COLO668 (cell line): ENCODE results near the gene PMFBP1.
"Not testable (repeated sequence)": the region's sequence is repeated elsewhere in the genome, so short reads cannot be mapped to it uniquely, and the experiment has no call there.

Experiments
- DNase-seq: peaks from one replicate; lab custom pipeline; 2025; ENCODE audit not compliant: unreplicated experiment; lab: John Stamatoyannopoulos, UW

Gene PMFBP1

GRCh38 chr16:72109300-72109699, 62.7 kb downstream of the PMFBP1 start:
- DNase-seq: no peak

GRCh38 chr16:72108353-72109102, 63.4 kb downstream of the PMFBP1 start:
- no peak for DNase-seq

- DNase-seq: no peak
Measured at GRCh38 chr16:72107371-72107770, 64.6 kb downstream of the PMFBP1 start.

- no peak for DNase-seq
Measured at GRCh38 chr16:72105978-72106377, 66.0 kb downstream of the PMFBP1 start.

DNA sequence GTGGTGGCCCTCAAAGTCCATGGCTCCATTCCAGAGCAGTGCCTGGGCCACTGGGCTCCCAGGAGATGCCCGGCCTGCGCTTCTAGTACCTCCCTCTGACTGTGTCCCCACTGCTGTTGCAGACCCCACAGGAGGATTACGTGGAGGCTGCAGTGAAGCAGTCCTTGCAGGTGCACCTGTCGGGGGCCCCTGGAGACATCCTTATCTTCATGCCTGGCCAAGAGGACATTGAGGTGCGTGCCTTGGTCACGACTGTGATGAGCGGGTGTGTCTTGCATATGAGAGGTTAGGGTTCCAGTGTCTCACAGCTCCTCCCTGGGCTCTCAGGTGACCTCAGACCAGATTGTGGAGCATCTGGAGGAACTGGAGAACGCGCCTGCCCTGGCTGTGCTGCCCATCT, 67.0 kb downstream of the PMFBP1 start:
- DNase-seq: no peak

- no peak for DNase-seq
Measured at GRCh38 chr16:72101195-72101594, 70.8 kb downstream of the PMFBP1 start.

- peak; percentile 50 for DNase-seq
Measured at GRCh38 chr16:72099377-72099818, 72.6 kb downstream of the PMFBP1 start.

DNA sequence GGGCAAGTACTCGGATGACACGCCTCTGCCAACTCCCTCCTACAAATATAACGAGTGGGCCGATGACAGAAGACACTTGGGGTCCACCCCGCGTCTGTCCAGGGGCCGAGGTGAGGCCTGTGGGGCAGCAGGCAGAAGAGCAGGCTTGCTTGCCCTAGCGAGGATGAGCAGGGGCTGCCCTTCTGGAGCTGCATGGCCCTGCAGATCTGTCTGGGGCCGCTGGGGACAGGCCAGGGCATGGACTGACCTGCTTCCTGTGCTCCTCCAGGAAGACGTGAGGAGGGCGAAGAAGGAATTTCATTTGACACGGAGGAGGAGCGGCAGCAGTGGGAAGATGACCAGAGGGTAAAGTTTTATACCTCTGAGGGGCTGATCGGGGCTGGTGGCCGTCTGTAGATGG, 73.0 kb downstream of the PMFBP1 start:
- no peak for DNase-seq

DNA sequence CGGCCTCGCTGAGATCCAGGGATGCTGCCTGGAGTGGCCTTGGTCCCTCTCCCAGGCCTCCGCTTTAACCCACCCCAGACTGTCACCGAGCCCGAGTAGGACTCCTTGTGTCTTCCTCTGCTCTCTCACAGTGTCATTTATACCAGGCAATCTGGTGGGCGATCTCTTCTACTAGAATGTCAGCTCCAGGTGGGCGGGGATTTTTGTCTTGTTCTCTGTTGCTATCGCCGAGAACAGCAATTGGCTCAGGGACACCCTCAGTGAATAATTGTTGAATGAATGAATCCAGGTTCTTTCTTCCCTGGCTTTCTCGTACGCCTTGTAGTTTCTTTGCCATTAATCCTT, 77.7 kb downstream of the PMFBP1 start:
- DNase-seq: no peak

DNA sequence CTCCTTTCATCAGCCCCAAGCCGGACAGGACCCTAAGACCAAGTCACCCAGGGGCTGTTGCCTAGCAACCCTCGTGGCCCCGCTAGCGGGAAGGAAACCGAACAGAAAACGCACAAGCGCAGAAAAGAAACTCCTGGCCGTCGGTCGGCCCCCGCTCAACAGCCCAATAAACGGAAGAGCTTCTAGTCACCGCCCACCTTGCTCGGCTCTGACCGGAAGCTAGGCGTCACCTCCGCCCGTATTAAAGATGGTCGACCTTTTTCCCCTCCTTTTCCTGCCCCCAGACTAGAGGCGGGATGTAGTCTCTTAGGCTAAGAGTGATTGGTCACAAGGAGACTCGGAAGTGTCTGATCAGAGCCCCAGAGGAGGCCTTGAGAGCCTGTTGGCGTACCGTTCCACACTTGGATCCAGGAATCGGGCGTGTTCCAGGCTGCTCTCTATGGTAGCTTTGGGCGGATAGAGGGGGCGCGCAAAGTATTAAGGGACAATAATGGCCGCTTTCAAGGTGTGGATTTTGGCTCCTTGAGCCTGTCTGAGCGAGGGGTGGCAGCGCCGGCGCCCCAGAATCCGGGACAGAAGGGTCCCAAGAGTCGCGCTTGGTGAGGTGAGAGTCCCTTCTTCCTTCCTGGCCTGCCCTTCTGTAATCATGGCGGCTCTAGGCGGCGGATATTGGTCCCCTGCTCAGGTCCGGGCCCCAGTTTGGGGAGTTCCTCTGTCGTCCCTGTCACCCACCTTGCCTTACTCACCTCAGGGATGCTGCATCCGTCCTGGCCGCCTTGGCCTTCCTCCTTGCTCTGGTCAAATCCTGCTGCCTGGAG, 78.3 kb downstream of the PMFBP1 start, which contains the start of the genes DHX38 and TXNL4B:
Gene DHX38, plus strand, starts transcription at position 400 of the 818 bp plus-strand sequence. CDS start 2,311 bp downstream, outside the sequence.
Gene TXNL4B, minus strand, starts transcription at position 173 of the 818 bp plus-strand sequence. CDS start 2,871 bp downstream, outside the sequence.
- DNase-seq: peak; percentile 94

GRCh38 chr16:72092832-72093447, 79.0 kb downstream of the PMFBP1 start:
- peak; percentile 11 for DNase-seq

- DNase-seq: no peak
Measured at GRCh38 chr16:72091217-72091616, 80.7 kb downstream of the PMFBP1 start.

- DNase-seq: no peak
Measured at GRCh38 chr16:72085002-72085401, 87.0 kb downstream of the PMFBP1 start.

GRCh38 chr16:72084445-72084844, 87.5 kb downstream of the PMFBP1 start:
- no peak for DNase-seq

GRCh38 chr16:72083778-72084404, 88.1 kb downstream of the PMFBP1 start:
- no peak for DNase-seq

DNA sequence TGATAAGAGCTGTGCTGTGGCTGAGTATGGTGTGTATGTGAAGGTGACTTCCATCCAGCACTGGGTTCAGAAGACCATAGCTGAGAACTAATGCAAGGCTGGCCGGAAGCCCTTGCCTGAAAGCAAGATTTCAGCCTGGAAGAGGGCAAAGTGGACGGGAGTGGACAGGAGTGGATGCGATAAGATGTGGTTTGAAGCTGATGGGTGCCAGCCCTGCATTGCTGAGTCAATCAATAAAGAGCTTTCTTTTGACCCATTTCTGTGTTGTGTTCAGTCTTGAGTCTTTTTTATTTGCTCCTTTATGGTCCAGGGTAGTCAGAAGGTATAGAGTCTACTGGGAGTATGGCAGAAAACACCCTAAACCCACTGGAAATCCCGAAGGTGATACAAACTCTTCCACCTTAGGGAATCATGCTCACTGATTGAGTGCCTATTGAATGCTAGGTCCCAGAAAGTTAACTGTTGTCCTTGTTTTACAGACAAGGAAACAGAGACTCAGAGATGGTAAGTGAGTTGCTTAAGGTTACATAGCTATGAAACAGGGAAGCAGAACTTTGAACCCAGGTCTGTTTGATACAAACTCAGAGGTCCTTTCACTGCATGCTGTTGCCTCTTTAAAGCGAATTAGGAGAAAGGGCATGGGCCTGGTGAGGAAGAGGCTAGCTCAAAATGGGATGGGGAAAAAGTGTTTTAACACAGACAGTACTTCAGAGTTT, 94.8 kb downstream of the PMFBP1 start:
- DNase-seq: not testable (repeated sequence)

- not testable (repeated sequence) for DNase-seq
Measured at GRCh38 chr16:72075067-72075466, 96.9 kb downstream of the PMFBP1 start.

- DNase-seq: no peak
Measured at GRCh38 chr16:72073560-72074230, 98.3 kb downstream of the PMFBP1 start.

DNA sequence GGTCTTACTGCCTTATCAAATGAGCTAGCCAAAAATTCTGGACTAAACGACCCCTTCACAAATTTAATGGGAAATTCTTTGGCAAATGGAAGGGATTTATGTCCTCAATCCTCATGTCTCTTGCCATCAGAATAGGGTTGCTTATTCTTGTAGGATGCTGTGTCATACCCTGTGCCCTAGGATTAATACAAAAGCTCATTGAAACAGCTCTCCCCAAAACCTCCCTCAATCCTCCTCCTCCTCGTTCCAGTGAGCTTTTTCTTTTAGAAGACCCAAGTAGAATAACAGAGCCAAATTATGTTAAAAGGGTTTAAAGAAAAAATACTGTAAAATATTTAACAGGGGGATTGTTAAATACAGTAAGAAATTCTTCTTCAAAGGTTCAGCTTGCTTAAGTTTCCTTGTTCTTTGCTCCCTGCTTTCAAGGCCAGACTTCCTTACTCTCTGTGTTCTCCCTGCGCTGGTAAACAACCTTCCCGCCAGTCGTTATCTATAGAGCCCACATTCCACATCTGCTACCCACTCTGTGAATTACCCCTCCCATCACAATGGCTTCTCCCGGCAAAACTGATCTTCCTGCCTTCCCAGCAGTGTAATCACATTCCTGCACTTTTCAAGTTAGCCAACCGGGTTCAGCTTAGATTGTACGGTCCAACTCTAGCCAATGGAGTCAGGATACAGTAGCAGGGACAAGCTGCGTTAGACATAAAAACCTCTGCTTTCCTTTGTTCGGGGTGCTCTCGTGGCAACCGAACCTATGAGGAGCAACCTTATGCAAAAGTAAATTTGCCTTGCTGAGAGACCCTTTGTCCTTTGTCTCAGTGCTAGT, 99.2 kb downstream of the PMFBP1 start:
- DNase-seq: no peak
